NB4 (cell line): Measurements from ENCODE around the gene HDAC9.

ENCODE experiments used
- CTCF ChIP-seq: IDR thresholded peaks from one replicate; pipeline ENCODE4 v1.5.1; 2012; ENCODE audit warnings: low read depth, low read length
- MAX ChIP-seq: IDR thresholded peaks from 2 replicates; pipeline ENCODE4 v1.6.1; 2011; ENCODE audit warnings: low read depth, low read length
- POLR2A ChIP-seq: IDR thresholded peaks from 2 replicates; pipeline ENCODE4 v1.6.1; 2011; ENCODE audit warnings: mild to moderate bottlenecking; ENCODE audit not compliant: insufficient read length; ENCODE audit errors: extremely low read depth

GRCh38 chr7:18886832-18887231, 391.3 kb downstream of the HDAC9 start:
- no peak for TF ChIP-seq POLR2A
- no peak for TF ChIP-seq CTCF
- TF ChIP-seq MAX: no peak
